H9 (cell line): ENCODE data around the gene ATAD3C. TPM values are rescaled to one million over a fixed set of nuclear protein-coding genes. Genes with fewer than 3 reads are reported as not detected.

Experiments
- DNase-seq: peaks from one replicate; pipeline ENCODE4 v3.0.0-alpha.2; 2017
- H2AFZ ChIP-seq: one replicate; pipeline ENCODE4 v1.6.1; 2013; ENCODE audit warnings: mild to moderate bottlenecking, low read length, control low read depth, moderate library complexity
- H2AK5ac ChIP-seq: 2 replicates; pipeline ENCODE4 v1.6.1; 2013; ENCODE audit warnings: low read length, control low read depth, mixed read lengths; ENCODE audit not compliant: insufficient read length
- H2BK120ac ChIP-seq: one replicate; pipeline ENCODE4 v1.6.1; 2013; ENCODE audit warnings: low read depth, mild to moderate bottlenecking, low read length, control low read depth, inconsistent platforms; ENCODE audit not compliant: poor library complexity, severe bottlenecking
- H2BK12ac ChIP-seq: 2 replicates; pipeline ENCODE4 v1.6.1; 2013; ENCODE audit warnings: low read length, control low read depth, mixed read lengths, low read depth; ENCODE audit not compliant: insufficient read length
- H2BK15ac ChIP-seq: 2 replicates; pipeline ENCODE4 v1.6.1; 2013; ENCODE audit warnings: low read depth, low read length, control low read depth
- H2BK20ac ChIP-seq: one replicate; pipeline ENCODE4 v1.6.1; 2013; ENCODE audit warnings: low read depth, mild to moderate bottlenecking, low read length, control low read depth, inconsistent platforms; ENCODE audit not compliant: poor library complexity, severe bottlenecking
- H2BK5ac ChIP-seq: 2 replicates; pipeline ENCODE4 v1.6.1; 2013; ENCODE audit warnings: low read length, control low read depth, mixed read lengths; ENCODE audit not compliant: insufficient read length
- H3K14ac ChIP-seq: 2 replicates; pipeline ENCODE4 v1.6.1; 2013; ENCODE audit warnings: low read length, control low read depth; ENCODE audit not compliant: insufficient read depth
- H3K18ac ChIP-seq: 2 replicates; pipeline ENCODE4 v1.6.1; 2013; ENCODE audit warnings: low read depth, mild to moderate bottlenecking, mixed read lengths, low read length, control low read depth; ENCODE audit not compliant: insufficient read length
- H3K23ac ChIP-seq: 2 replicates; pipeline ENCODE4 v1.6.1; 2013; ENCODE audit warnings: low read length, control low read depth, mixed read lengths, low read depth; ENCODE audit not compliant: insufficient read length
- H3K23me2 ChIP-seq: 2 replicates; pipeline ENCODE4 v1.6.1; 2013; ENCODE audit warnings: low read depth, mild to moderate bottlenecking, mixed read lengths, low read length, control low read depth; ENCODE audit not compliant: insufficient read length, poor library complexity, severe bottlenecking
- H3K27ac ChIP-seq: 2 replicates; pipeline ENCODE4 v1.5.1; 2013; ENCODE audit warnings: low read length, control low read depth, mixed read lengths, low read depth; ENCODE audit not compliant: insufficient read length
- H3K27me3 ChIP-seq: 2 replicates; pipeline ENCODE4 v1.6.1; 2013; ENCODE audit warnings: low read length, control low read depth, inconsistent platforms; ENCODE audit not compliant: insufficient read depth
- H3K4ac ChIP-seq: 2 replicates; pipeline ENCODE4 v1.6.1; 2013; ENCODE audit warnings: low read depth, mild to moderate bottlenecking, control low read depth, inconsistent platforms, low read length, moderate library complexity
- H3K4me1 ChIP-seq: 2 replicates; pipeline ENCODE4 v1.6.1; 2013; ENCODE audit warnings: low read length, control low read depth, inconsistent platforms; ENCODE audit not compliant: insufficient read depth
- H3K4me2 ChIP-seq: 2 replicates; pipeline ENCODE4 v1.6.1; 2013; ENCODE audit warnings: low read length, control low read depth, mixed read lengths; ENCODE audit not compliant: insufficient read length, insufficient read depth
- H3K56ac ChIP-seq: 2 replicates; pipeline ENCODE4 v1.6.1; 2013; ENCODE audit warnings: low read depth, mild to moderate bottlenecking, mixed read lengths, low read length, control low read depth; ENCODE audit not compliant: insufficient read length
- H3K79me1 ChIP-seq: 2 replicates; pipeline ENCODE4 v1.6.1; 2013; ENCODE audit warnings: low read depth, mild to moderate bottlenecking, moderate library complexity, low read length, control low read depth, inconsistent platforms; ENCODE audit not compliant: insufficient read depth, poor library complexity, severe bottlenecking
- H3K79me2 ChIP-seq: 2 replicates; pipeline ENCODE4 v1.6.1; 2013; ENCODE audit warnings: low read length, control low read depth, inconsistent platforms; ENCODE audit not compliant: insufficient read depth
- H3K9ac ChIP-seq: 2 replicates; pipeline ENCODE4 v1.6.1; 2013; ENCODE audit warnings: low read length, control low read depth, mixed read lengths; ENCODE audit not compliant: insufficient read length; ENCODE audit errors: extremely low read depth
- H3K9me3 ChIP-seq: one replicate; pipeline ENCODE4 v1.6.1; 2013; ENCODE audit warnings: low read depth, low read length, inconsistent platforms; ENCODE audit not compliant: control insufficient read depth
- H3T11ph ChIP-seq: one replicate; pipeline ENCODE4 v1.6.1; 2013; ENCODE audit warnings: mild to moderate bottlenecking, low read length, control low read depth, inconsistent platforms
- H4K20me1 ChIP-seq: one replicate; pipeline ENCODE4 v1.6.1; 2013; ENCODE audit not compliant: control insufficient read depth, insufficient read length, insufficient read depth
- H4K5ac ChIP-seq: 2 replicates; pipeline ENCODE4 v1.6.1; 2013; ENCODE audit warnings: low read depth, mild to moderate bottlenecking, mixed read lengths, low read length, control low read depth; ENCODE audit not compliant: insufficient read length
- H4K8ac ChIP-seq: replicated peaks from 2 replicates; pipeline ENCODE4 v1.6.1; 2013; ENCODE audit warnings: low read length, control low read depth, mixed read lengths, low read depth; ENCODE audit not compliant: insufficient read length
- H4K91ac ChIP-seq: 2 replicates; pipeline ENCODE4 v1.6.1; 2013; ENCODE audit warnings: low read depth, mild to moderate bottlenecking, moderate library complexity, mixed read lengths, low read length, control low read depth; ENCODE audit not compliant: insufficient read length
- H3K27ac Mint-ChIP-seq, 3 experiments: 2 replicates in 2 of 3; 3 replicates in 1 of 3; pipeline ENCODE4 v1.8.0; 2020 to 2021; ENCODE audit warnings: mixed read lengths in 3 of 3, mild to moderate bottlenecking in 1 of 3, moderate library complexity in 1 of 3
- H3K27me3 Mint-ChIP-seq: 2 replicates; pipeline ENCODE4 v1.8.0; 2021; ENCODE audit warnings: low read depth, mild to moderate bottlenecking, moderate library complexity, mixed read lengths
- H3K36me3 Mint-ChIP-seq, 3 experiments: 2 replicates in 2 of 3; 3 replicates in 1 of 3; pipeline ENCODE4 v1.8.0; 2020 to 2021; ENCODE audit warnings: low read depth in 3 of 3, mixed read lengths in 3 of 3; ENCODE audit not compliant: insufficient read depth in 1 of 3
- H3K4me1 Mint-ChIP-seq, 2 experiments: 2 replicates each; pipeline ENCODE4 v1.8.0; 2020; ENCODE audit warnings: mixed read lengths in 2 of 2
- H3K4me3 Mint-ChIP-seq, 2 experiments: 2 replicates in 1 of 2; 3 replicates in 1 of 2; pipeline ENCODE4 v1.8.0; 2020 to 2021; ENCODE audit warnings: mild to moderate bottlenecking in 2 of 2, mixed read lengths in 2 of 2, moderate library complexity in 1 of 2
- H3K9me3 Mint-ChIP-seq, 2 experiments: 2 replicates in 1 of 2; 3 replicates in 1 of 2; pipeline ENCODE4 v1.8.0; 2020; ENCODE audit warnings: mild to moderate bottlenecking in 2 of 2, mixed read lengths in 2 of 2, moderate library complexity in 1 of 2
- CTCF ChIP-seq: fragments of 200-600 bp; sonication (generic); conservative IDR thresholded peaks from 3 replicates; pipeline ENCODE4 v1.8.0; 2021; ENCODE audit warnings: antibody characterized with exemption, mild to moderate bottlenecking
- WGBS: extraction: QIAGEN DNeasy Blood & Tissue Kit; methylation state at CpG from one replicate; pipeline ENCODE4 v1.1.7; 2013; ENCODE audit warnings: missing lambda C conversion rate, low lambda C conversion rate, mixed read lengths; ENCODE audit not compliant: insufficient read length; ENCODE audit errors: extremely low coverage; 5-methylcytosine and 5-hydroxymethylcytosine counted together
- total RNA-seq: library from RNA; stranded (reverse); gene quantifications from 2 replicates; pipeline ENCODE4 v1.2.1, GENCODE V29; 2021

ATAD3C gene
- total RNA-seq, 1 experiment from 2014 or later: 7.7 TPM

GRCh38 chr1:1400576-1401456, 48.7 kb upstream of the ATAD3C start:
- Mint-ChIP-seq H3K9me3 (peaks cover 0 to 2% of the 10 kb centered on the region in 2 experiments; a peak in 2 of 5 replicates), H3K27me3 (peaks cover 1% of the 10 kb centered on the region; the same call in 1 of the 2 replicates), H3K4me1 (peaks cover 24 to 38% of the 10 kb centered on the region in 2 experiments), H3K27ac (peak overlapping the region in 1 of 3 experiments; percentile 96; a peak in 5 of 7 replicates), H3K36me3 (peaks cover 52 to 88% (median 70%) of the 10 kb centered on the region in 3 experiments), H3K4me3 (peak overlapping the region; percentile 90)
- TF ChIP-seq CTCF: no peak
- H3K9me3 ChIP-seq: no peaks in the 10 kb centered on the region
- no peak overlapping the region for H2AK5ac ChIP-seq
- no peak overlapping the region for H4K91ac ChIP-seq
- H2BK5ac ChIP-seq: no peak overlapping the region
- no peaks in the 10 kb centered on the region for H3K4me1 ChIP-seq
- no peak overlapping the region for H2BK20ac ChIP-seq
- H3K9ac ChIP-seq: no peak overlapping the region
- no peak overlapping the region for H2BK12ac ChIP-seq
- no peak overlapping the region for H4K8ac ChIP-seq
- H3K4ac ChIP-seq: no peak overlapping the region
- H3K23ac ChIP-seq: no peak overlapping the region
- H3K56ac ChIP-seq: no peak overlapping the region
- no peak overlapping the region for H3T11ph ChIP-seq
- no peak overlapping the region for H3K18ac ChIP-seq
- DNase-seq: no peak
- no peak overlapping the region for H3K27ac ChIP-seq
- no peaks in the 10 kb centered on the region for H3K27me3 ChIP-seq
- peaks cover 11% of the 10 kb centered on the region for H3K23me2 ChIP-seq
- H4K20me1 ChIP-seq: peaks cover 2% of the 10 kb centered on the region
- H2BK15ac ChIP-seq: no peak overlapping the region
- no CpG with 5 or more reads among the region's 22 CpGs for WGBS
- H3K14ac ChIP-seq: no peak overlapping the region
- peak overlapping the region; percentile 69 for H3K4me2 ChIP-seq
- no peak overlapping the region for H4K5ac ChIP-seq
- peaks cover 14% of the 10 kb centered on the region for H3K79me1 ChIP-seq
- no peak overlapping the region for H2BK120ac ChIP-seq
- H3K79me2 ChIP-seq: peaks cover 8% of the 10 kb centered on the region; the same call in 1 of the 2 replicates
- no peak overlapping the region for H2AFZ ChIP-seq
